HEK293 (cell line): Measurements from ENCODE around the gene FOLR2.
"Not testable (repeated sequence)": the region's sequence is repeated elsewhere in the genome, so short reads cannot be mapped to it uniquely, and the experiment has no call there.

Experiments used
- CTCF ChIA-PET: fragments of 350-600 bp; formaldehyde crosslinking; extraction: SDS; loops from one replicate; lab custom pipeline; 2021; ENCODE audit warnings: antibody characterized with exemption; lab: Yijun Ruan, JAX
- POLR2A ChIA-PET: fragments of 300-600 bp; formaldehyde crosslinking; extraction: SDS; loops from one replicate; lab custom pipeline; 2020; ENCODE audit warnings: antibody characterized with exemption, inconsistent platforms; lab: Yijun Ruan, JAX
- H3K27ac ChIP-seq: fragments of 200-500 bp; sonication (Bioruptor generic); 2 replicates; pipeline ENCODE4 v1.5.1; 2014; ENCODE audit warnings: low read depth, low read length, control low read depth, inconsistent platforms; ENCODE audit errors: extremely low read depth
- H3K36me3 ChIP-seq, 2 experiments: fragments of 200-500 bp in 1 of 2; sonication (Bioruptor generic) in 1 of 2; 1 replicate in 1 of 2; 2 replicates in 1 of 2; pipeline ENCODE4 v1.5.1; 2014 to 2017; ENCODE audit warnings: inconsistent platforms in 2 of 2, low read length in 2 of 2; ENCODE audit not compliant: control insufficient read depth in 2 of 2, insufficient read depth in 1 of 2
- H3K4me1 ChIP-seq: fragments of 200-500 bp; sonication (Bioruptor generic); 2 replicates; pipeline ENCODE4 v1.5.1; 2014; ENCODE audit warnings: mild to moderate bottlenecking, low read length, inconsistent platforms; ENCODE audit not compliant: control insufficient read depth, insufficient read depth
- H3K4me3 ChIP-seq: 2 replicates; pipeline ENCODE4 v1.5.1; 2011; ENCODE audit warnings: low read depth, mild to moderate bottlenecking, control low read depth, low read length, moderate library complexity
- H3K9me3 ChIP-seq: fragments of 200-500 bp; sonication (Bioruptor generic); 2 replicates; pipeline ENCODE4 v1.5.1; 2014; ENCODE audit warnings: low read depth, low read length, inconsistent platforms; ENCODE audit not compliant: control insufficient read depth, insufficient read depth
- GLI4 ChIP-seq: fragments of 450-650 bp; formaldehyde crosslinking; IDR thresholded peaks from 2 replicates; pipeline ENCODE4 v1.5.1; 2016; ENCODE audit warnings: missing biosample characterization, missing genetic modification characterization
- KLF17 ChIP-seq: fragments of 450-650 bp; formaldehyde crosslinking; IDR thresholded peaks from 2 replicates; pipeline ENCODE4 v1.5.1; 2016; ENCODE audit warnings: missing biosample characterization, missing genetic modification characterization
- OVOL3 ChIP-seq: fragments of 450-650 bp; formaldehyde crosslinking; IDR thresholded peaks from 2 replicates; pipeline ENCODE4 v1.5.1; 2016; ENCODE audit warnings: missing biosample characterization, missing genetic modification characterization
- SCRT2 ChIP-seq: fragments of 450-650 bp; formaldehyde crosslinking; IDR thresholded peaks from 2 replicates; pipeline ENCODE4 v1.5.1; 2016; ENCODE audit warnings: missing biosample characterization, missing genetic modification characterization
- WT1 ChIP-seq: fragments of 450-650 bp; formaldehyde crosslinking; IDR thresholded peaks from 2 replicates; pipeline ENCODE4 v1.5.1; 2016; ENCODE audit warnings: missing biosample characterization, missing genetic modification characterization
- ZBTB49 ChIP-seq: fragments of 450-650 bp; formaldehyde crosslinking; IDR thresholded peaks from 2 replicates; pipeline ENCODE4 v1.5.1; 2016; ENCODE audit warnings: missing biosample characterization, missing genetic modification characterization, low read depth
- ZFP41 ChIP-seq: fragments of 450-650 bp; formaldehyde crosslinking; IDR thresholded peaks from 2 replicates; pipeline ENCODE4 v1.5.1; 2016; ENCODE audit warnings: missing biosample characterization, missing genetic modification characterization, borderline replicate concordance
- ZIC2 ChIP-seq: fragments of 450-650 bp; formaldehyde crosslinking; IDR thresholded peaks from 2 replicates; pipeline ENCODE4 v1.5.1; 2016; ENCODE audit warnings: missing biosample characterization, missing genetic modification characterization
- ZNF10 ChIP-seq: fragments of 450-650 bp; formaldehyde crosslinking; IDR thresholded peaks from 2 replicates; pipeline ENCODE4 v1.5.1; 2017; ENCODE audit warnings: missing biosample characterization, missing genetic modification characterization
- ZNF148 ChIP-seq: fragments of 450-650 bp; formaldehyde crosslinking; IDR thresholded peaks from 2 replicates; pipeline ENCODE4 v1.5.0; 2017; ENCODE audit warnings: missing biosample characterization, missing genetic modification characterization, borderline replicate concordance
- ZNF202 ChIP-seq: fragments of 450-650 bp; formaldehyde crosslinking; IDR thresholded peaks from 2 replicates; pipeline ENCODE4 v1.5.1; 2016; ENCODE audit warnings: missing biosample characterization, missing genetic modification characterization, borderline replicate concordance
- ZNF211 ChIP-seq: fragments of 450-650 bp; formaldehyde crosslinking; IDR thresholded peaks from 2 replicates; pipeline ENCODE4 v1.5.1; 2016; ENCODE audit warnings: low read depth, missing biosample characterization, missing genetic modification characterization
- ZNF292 ChIP-seq: fragments of 450-650 bp; formaldehyde crosslinking; IDR thresholded peaks from 2 replicates; pipeline ENCODE4 v1.5.1; 2016; ENCODE audit warnings: low read depth, missing biosample characterization, missing genetic modification characterization, borderline replicate concordance
- ZNF610 ChIP-seq: fragments of 450-650 bp; formaldehyde crosslinking; IDR thresholded peaks from 2 replicates; pipeline ENCODE4 v1.5.1; 2016; ENCODE audit warnings: missing biosample characterization, missing genetic modification characterization, borderline replicate concordance
- ZNF792 ChIP-seq: fragments of 450-650 bp; formaldehyde crosslinking; IDR thresholded peaks from 2 replicates; pipeline ENCODE4 v1.5.1; 2016; ENCODE audit warnings: missing biosample characterization, missing genetic modification characterization
- TF ChIP-seq, protein P1 (sequence below): fragments of 450-650 bp; formaldehyde crosslinking; IDR thresholded peaks from 2 replicates; pipeline ENCODE4 v1.5.1; 2017; ENCODE audit warnings: missing biosample characterization, missing genetic modification characterization
- TF ChIP-seq, protein P2 (sequence below): fragments of 450-650 bp; formaldehyde crosslinking; IDR thresholded peaks from 2 replicates; pipeline ENCODE4 v1.5.1; 2016; ENCODE audit warnings: missing biosample characterization, missing genetic modification characterization

The FOLR2 gene

GRCh38 chr11:72203163-72203562 is 13.4 kb upstream of the FOLR2 start:
- Histone ChIP-seq H3K4me1 (no peaks in the 10 kb centered on the region), H3K9me3 (no peaks in the 10 kb centered on the region), H3K4me3 (no peak overlapping the region), H3K36me3 (no peaks in the 10 kb centered on the region), H3K27ac (no peak overlapping the region)
- ChIA-PET CTCF (interaction anchor here (0.8 to 1.0 kb wide), 2 partner anchors 20 to 228 kb away, joined by 3 to 5 read pairs; no protein-coding TSS in a partner anchor), POLR2A (interaction anchor here (1.0 kb wide), 1 partner anchor 33 kb away, joined by 3 read pairs; no protein-coding TSS in a partner anchor)
- TF ChIP-seq ZIC2 = no peak
- TF ChIP-seq, protein P1, sequence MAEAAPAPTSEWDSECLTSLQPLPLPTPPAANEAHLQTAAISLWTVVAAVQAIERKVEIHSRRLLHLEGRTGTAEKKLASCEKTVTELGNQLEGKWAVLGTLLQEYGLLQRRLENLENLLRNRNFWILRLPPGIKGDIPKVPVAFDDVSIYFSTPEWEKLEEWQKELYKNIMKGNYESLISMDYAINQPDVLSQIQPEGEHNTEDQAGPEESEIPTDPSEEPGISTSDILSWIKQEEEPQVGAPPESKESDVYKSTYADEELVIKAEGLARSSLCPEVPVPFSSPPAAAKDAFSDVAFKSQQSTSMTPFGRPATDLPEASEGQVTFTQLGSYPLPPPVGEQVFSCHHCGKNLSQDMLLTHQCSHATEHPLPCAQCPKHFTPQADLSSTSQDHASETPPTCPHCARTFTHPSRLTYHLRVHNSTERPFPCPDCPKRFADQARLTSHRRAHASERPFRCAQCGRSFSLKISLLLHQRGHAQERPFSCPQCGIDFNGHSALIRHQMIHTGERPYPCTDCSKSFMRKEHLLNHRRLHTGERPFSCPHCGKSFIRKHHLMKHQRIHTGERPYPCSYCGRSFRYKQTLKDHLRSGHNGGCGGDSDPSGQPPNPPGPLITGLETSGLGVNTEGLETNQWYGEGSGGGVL = no peak
- no peak for TF ChIP-seq ZNF792
- no peak for TF ChIP-seq ZNF10 (tag by site-specific recombination)
- no peak for TF ChIP-seq ZNF148 (tag by site-specific recombination)
- TF ChIP-seq KLF17 (tag by site-specific recombination) = no peak
- TF ChIP-seq WT1 (tag by site-specific recombination) = no peak
- no peak for TF ChIP-seq ZNF292 (tag by site-specific recombination)
- TF ChIP-seq, protein P2, sequence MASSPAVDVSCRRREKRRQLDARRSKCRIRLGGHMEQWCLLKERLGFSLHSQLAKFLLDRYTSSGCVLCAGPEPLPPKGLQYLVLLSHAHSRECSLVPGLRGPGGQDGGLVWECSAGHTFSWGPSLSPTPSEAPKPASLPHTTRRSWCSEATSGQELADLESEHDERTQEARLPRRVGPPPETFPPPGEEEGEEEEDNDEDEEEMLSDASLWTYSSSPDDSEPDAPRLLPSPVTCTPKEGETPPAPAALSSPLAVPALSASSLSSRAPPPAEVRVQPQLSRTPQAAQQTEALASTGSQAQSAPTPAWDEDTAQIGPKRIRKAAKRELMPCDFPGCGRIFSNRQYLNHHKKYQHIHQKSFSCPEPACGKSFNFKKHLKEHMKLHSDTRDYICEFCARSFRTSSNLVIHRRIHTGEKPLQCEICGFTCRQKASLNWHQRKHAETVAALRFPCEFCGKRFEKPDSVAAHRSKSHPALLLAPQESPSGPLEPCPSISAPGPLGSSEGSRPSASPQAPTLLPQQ (tag by site-specific recombination) = no peak
- no peak for TF ChIP-seq GLI4 (tag by site-specific recombination)

DNA sequence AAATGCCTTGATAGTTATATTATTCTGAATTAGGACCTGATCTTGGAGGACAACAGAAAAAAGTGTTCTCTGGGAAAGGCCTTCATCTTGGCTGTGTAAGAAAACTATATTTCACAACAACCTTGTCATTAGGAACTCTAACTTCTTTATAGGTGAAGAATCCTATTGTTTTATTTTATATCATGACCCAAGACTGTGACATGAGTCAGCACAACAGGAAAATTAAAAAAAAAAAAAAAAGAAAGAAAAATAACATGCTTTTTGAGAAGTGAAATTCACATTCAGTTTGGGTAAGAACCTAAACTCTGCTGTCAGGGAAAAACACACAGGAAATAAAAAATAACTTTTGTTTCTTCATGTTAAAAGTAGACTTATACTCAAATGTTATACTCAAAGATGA is 11.7 kb upstream of the FOLR2 start:
- Histone ChIP-seq H3K9me3 (no peaks in the 10 kb centered on the region), H3K27ac (no peak overlapping the region), H3K36me3 (no peaks in the 10 kb centered on the region), H3K4me3 (no peak overlapping the region), H3K4me1 (no peaks in the 10 kb centered on the region)
- TF ChIP-seq ZFP41 (tag by site-specific recombination) (no peak), ZNF610 (tag by site-specific recombination) (no peak), ZBTB49 (no peak), ZNF202 (tag by site-specific recombination) (no peak), ZNF211 (no peak), SCRT2 (tag by site-specific recombination) (no peak), OVOL3 (tag by site-specific recombination) (no peak)
- ChIA-PET CTCF (interaction anchor here (0.9 to 1.3 kb wide), 2 partner anchors 12 to 22 kb away, joined by 5 read pairs; no protein-coding TSS in a partner anchor), POLR2A (no interaction called here)

DNA sequence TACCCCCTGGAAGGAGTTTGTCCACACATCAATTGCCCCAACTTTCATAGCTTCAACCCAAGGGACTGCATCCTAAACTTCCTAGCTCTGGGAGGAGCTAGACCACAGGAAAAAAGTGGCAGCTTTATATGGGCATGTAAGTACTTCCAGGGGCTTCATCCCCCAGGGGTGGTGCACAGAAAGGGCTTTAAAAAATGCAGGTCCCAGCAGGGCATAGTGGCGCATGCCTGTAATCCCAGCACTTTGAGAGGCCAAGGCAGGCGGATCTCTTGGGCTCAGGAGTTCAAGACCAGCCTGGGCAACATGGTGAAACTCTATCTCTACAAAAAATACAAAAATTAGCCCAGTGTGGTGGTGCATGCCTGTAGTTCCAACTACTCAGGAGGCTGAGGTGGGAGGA is 9.8 kb upstream of the FOLR2 start:
- H3K4me3 ChIP-seq, H3K9me3 ChIP-seq, H3K36me3 ChIP-seq, POLR2A ChIA-PET, H3K27ac ChIP-seq, H3K4me1 ChIP-seq: not testable (repeated sequence)
- CTCF ChIA-PET = interaction anchor here (0.7 to 1.3 kb wide), 2 partner anchors 25 to 27 kb away, joined by 3 read pairs; no protein-coding TSS in a partner anchor
